ENCODE measurements around the gene FOXO1.

Gene FOXO1

GRCh38 chr13:40585911-40586471 lies 80.5 kb downstream of the FOXO1 start:
- Histone ChIP-seq H3F3A (ENCODE audit: low read depth) (peaks cover 5% of the 10 kb centered on the region; the same call in 1 of the 2 replicates), H3K27me3 (ENCODE audit: insufficient read depth, low read length, poor library complexity, severe bottlenecking) (no peaks in the 10 kb centered on the region), H3K9ac (ENCODE audit: low read depth, low read length, poor library complexity, severe bottlenecking) (no peak overlapping the region), H3K9me3 (ENCODE audit: insufficient read depth, low read depth, low read length) (peaks cover 10% of the 10 kb centered on the region; the same call in 1 of the 2 replicates), H3K4me1 (ENCODE audit: insufficient read depth, low read length, poor library complexity, severe bottlenecking) (peaks cover 41% of the 10 kb centered on the region), H3K4me3 (ENCODE audit: low read length, poor library complexity, severe bottlenecking) (no peak overlapping the region), H3K9me2 (replicated peaks; ENCODE audit: low read depth, low read length) (no peaks in the 10 kb centered on the region), H3K79me2 (ENCODE audit: insufficient read depth, low read length) (peaks cover 7% of the 10 kb centered on the region; the same call in 1 of the 2 replicates), H3K36me3 (ENCODE audit: insufficient read depth, low read length) (no peaks in the 10 kb centered on the region), H2AFZ (ENCODE audit: low read length) (no peak overlapping the region), H4K20me1 (ENCODE audit: insufficient read depth, low read length, poor library complexity, severe bottlenecking) (no peaks in the 10 kb centered on the region), H3K4me2 (ENCODE audit: low read depth, low read length, poor library complexity, severe bottlenecking) (no peak overlapping the region)
- TF ChIP-seq EZH2phosphoT487 (IDR thresholded peaks at IDR 0.05; ENCODE audit: borderline replicate concordance) (no peak), CTCF (conservative IDR thresholded peaks at IDR 0.05; ENCODE audit: low read length) (no peak)

- H3K4me2 ChIP-seq (ENCODE audit: low read depth, low read length, poor library complexity, severe bottlenecking), result no peak overlapping the region
- no peaks in the 10 kb centered on the region for H3K36me3 ChIP-seq (ENCODE audit: insufficient read depth, low read length)
- no peak overlapping the region for H3K4me3 ChIP-seq (ENCODE audit: low read length, poor library complexity, severe bottlenecking)
- H3K9ac ChIP-seq (ENCODE audit: low read depth, low read length, poor library complexity, severe bottlenecking), result no peak overlapping the region
- H3K9me2 ChIP-seq (replicated peaks; ENCODE audit: low read depth, low read length), result no peaks in the 10 kb centered on the region
- peaks cover 26% of the 10 kb centered on the region for H3K4me1 ChIP-seq (ENCODE audit: insufficient read depth, low read length, poor library complexity, severe bottlenecking)
- no peak overlapping the region for H2AFZ ChIP-seq (ENCODE audit: low read length)
- peaks cover 4% of the 10 kb centered on the region; the same call in 1 of the 2 replicates for H3K79me2 ChIP-seq (ENCODE audit: insufficient read depth, low read length)
- H3K9me3 ChIP-seq (ENCODE audit: insufficient read depth, low read depth, low read length), result peaks cover 10% of the 10 kb centered on the region; the same call in 1 of the 2 replicates
- H3F3A ChIP-seq (ENCODE audit: low read depth), result no peaks in the 10 kb centered on the region
- TF ChIP-seq CTCF (conservative IDR thresholded peaks at IDR 0.05; ENCODE audit: low read length) (no peak), EZH2phosphoT487 (IDR thresholded peaks at IDR 0.05; ENCODE audit: borderline replicate concordance) (no peak)
- no peaks in the 10 kb centered on the region for H4K20me1 ChIP-seq (ENCODE audit: insufficient read depth, low read length, poor library complexity, severe bottlenecking)
- H3K27me3 ChIP-seq (ENCODE audit: insufficient read depth, low read length, poor library complexity, severe bottlenecking), result no peaks in the 10 kb centered on the region
Observed at GRCh38 chr13:40583738-40584137, 82.7 kb downstream of the FOXO1 start.

- Histone ChIP-seq H3F3A (ENCODE audit: low read depth) (no peaks in the 10 kb centered on the region), H3K36me3 (ENCODE audit: insufficient read depth, low read length) (no peaks in the 10 kb centered on the region), H3K79me2 (ENCODE audit: insufficient read depth, low read length) (peaks cover 8% of the 10 kb centered on the region; the same call in 1 of the 2 replicates), H3K9me2 (replicated peaks; ENCODE audit: low read depth, low read length) (no peaks in the 10 kb centered on the region), H3K9ac (ENCODE audit: low read depth, low read length, poor library complexity, severe bottlenecking) (no peak overlapping the region), H3K4me1 (ENCODE audit: insufficient read depth, low read length, poor library complexity, severe bottlenecking) (peaks cover 37% of the 10 kb centered on the region), H3K4me2 (ENCODE audit: low read depth, low read length, poor library complexity, severe bottlenecking) (no peak overlapping the region), H3K4me3 (ENCODE audit: low read length, poor library complexity, severe bottlenecking) (no peak overlapping the region), H4K20me1 (ENCODE audit: insufficient read depth, low read length, poor library complexity, severe bottlenecking) (no peaks in the 10 kb centered on the region), H2AFZ (ENCODE audit: low read length) (no peak overlapping the region), H3K9me3 (ENCODE audit: insufficient read depth, low read depth, low read length) (peaks cover 10% of the 10 kb centered on the region; the same call in 1 of the 2 replicates), H3K27me3 (ENCODE audit: insufficient read depth, low read length, poor library complexity, severe bottlenecking) (no peaks in the 10 kb centered on the region)
- TF ChIP-seq CTCF (conservative IDR thresholded peaks at IDR 0.05; ENCODE audit: low read length), result no peak
- TF ChIP-seq EZH2phosphoT487 (IDR thresholded peaks at IDR 0.05; ENCODE audit: borderline replicate concordance), result no peak
Observed at GRCh38 chr13:40582531-40582930, 83.9 kb downstream of the FOXO1 start.
